BE2C (cell line): ENCODE measurements around the gene ZNF565.

Experiments
- DNase-seq: peaks from one replicate; pipeline ENCODE4 v3.0.0-alpha.2; 2020
- H3K27me3 ChIP-seq: fragments of 250-450 bp; sonication (Bioruptor Pico); 2 replicates; pipeline ENCODE4 v1.5.1; 2020; ENCODE audit warnings: mild to moderate bottlenecking
- H3K36me3 ChIP-seq: fragments of 250-450 bp; sonication (Bioruptor Pico); 2 replicates; pipeline ENCODE4 v1.5.1; 2020; ENCODE audit warnings: mild to moderate bottlenecking
- H3K4me1 ChIP-seq: fragments of 250-450 bp; sonication (Bioruptor Pico); 2 replicates; pipeline ENCODE4 v1.5.1; 2020
- H3K4me3 ChIP-seq: 2 replicates; pipeline ENCODE4 v1.5.1; 2011; ENCODE audit warnings: low read depth, low read length
- H3K9me3 ChIP-seq: fragments of 250-450 bp; sonication (Bioruptor Pico); 2 replicates; pipeline ENCODE4 v1.5.1; 2020
- TF ChIP-seq, protein P1 (sequence below): IDR thresholded peaks from 2 replicates; pipeline ENCODE4 v1.5.1; 2012; ENCODE audit warnings: mild to moderate bottlenecking, low read depth, low read length

The ZNF565 gene

DNA sequence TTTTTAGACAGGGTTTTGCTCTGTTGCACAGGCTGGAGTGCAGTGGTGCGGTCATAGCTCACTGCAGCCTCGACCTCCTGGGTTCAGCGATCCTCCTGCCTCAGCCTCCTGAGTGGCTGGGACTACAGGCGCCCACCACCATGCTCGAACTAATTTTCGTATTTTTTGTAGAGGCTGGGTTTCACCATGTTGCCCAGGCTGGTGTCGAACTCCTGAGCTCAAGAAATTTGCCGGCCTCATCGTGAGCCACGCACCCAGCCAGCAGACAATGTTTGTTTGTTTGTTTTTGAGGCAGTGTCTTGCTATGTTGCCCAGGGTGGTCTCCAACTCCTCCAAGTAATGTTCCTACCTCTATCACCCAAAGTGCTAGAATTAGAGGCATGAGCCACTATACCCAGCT is 61.3 kb downstream of the ZNF565 start:
- Histone ChIP-seq H3K9me3 (no peaks in the 10 kb centered on the region), H3K27me3 (no peaks in the 10 kb centered on the region), H3K36me3 (peaks cover 29% of the 10 kb centered on the region), H3K4me1 (no peaks in the 10 kb centered on the region; the same call in 1 of the 2 replicates), H3K4me3 (no peak overlapping the region)
- TF ChIP-seq, protein P1, sequence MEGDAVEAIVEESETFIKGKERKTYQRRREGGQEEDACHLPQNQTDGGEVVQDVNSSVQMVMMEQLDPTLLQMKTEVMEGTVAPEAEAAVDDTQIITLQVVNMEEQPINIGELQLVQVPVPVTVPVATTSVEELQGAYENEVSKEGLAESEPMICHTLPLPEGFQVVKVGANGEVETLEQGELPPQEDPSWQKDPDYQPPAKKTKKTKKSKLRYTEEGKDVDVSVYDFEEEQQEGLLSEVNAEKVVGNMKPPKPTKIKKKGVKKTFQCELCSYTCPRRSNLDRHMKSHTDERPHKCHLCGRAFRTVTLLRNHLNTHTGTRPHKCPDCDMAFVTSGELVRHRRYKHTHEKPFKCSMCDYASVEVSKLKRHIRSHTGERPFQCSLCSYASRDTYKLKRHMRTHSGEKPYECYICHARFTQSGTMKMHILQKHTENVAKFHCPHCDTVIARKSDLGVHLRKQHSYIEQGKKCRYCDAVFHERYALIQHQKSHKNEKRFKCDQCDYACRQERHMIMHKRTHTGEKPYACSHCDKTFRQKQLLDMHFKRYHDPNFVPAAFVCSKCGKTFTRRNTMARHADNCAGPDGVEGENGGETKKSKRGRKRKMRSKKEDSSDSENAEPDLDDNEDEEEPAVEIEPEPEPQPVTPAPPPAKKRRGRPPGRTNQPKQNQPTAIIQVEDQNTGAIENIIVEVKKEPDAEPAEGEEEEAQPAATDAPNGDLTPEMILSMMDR: no peak
- DNase-seq: no peak

DNA sequence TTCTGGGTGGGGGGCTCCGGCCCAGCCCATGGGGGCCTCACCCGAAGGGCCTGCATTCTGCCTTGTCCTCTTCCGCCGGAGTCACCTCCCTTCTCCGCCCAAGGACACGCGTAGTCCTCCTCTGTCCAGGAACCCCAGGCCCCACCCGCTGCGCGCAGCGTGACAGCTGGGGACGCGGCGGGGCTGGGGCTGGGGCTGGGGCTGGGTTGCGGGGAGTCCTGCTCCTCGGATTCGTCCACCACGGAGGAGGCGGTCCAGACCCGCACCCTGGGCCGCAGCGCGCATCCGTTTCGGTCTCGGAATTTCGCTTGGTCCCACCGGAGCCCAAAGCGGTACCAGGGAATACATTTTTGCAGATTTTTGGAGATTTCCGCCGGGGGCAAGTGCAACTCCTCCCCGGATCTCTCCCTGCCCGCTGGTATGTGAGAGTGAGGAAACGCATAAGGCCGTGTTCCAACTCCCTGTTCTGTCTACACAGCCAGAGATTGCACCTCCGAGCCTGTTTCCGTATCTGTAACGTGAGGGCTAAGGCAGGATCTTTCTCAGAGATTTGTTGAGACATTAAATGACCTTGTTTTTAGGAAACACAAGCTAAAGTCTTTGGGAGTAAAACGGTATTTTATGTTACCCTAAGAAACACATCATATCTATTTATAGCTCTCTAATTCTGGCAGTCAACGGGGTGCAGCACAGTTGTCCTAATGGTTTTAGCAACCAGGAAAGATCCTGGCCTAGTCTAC is 61.9 kb downstream of the ZNF565 start, which contains the start of gene COX7A1:
COX7A1 (minus strand) TSS at position 96 of the 740 bp plus-strand sequence; CDS start at position 56, 40 bp downstream.
- no peak for DNase-seq
- TF ChIP-seq, protein P1: no peak
- H3K36me3 ChIP-seq: peaks cover 29% of the 10 kb centered on the region
- no peak within 1 kb of the TSS for H3K4me3 ChIP-seq
- no peaks in the 10 kb centered on the region for H3K9me3 ChIP-seq
- H3K27me3 ChIP-seq: no peaks in the 10 kb centered on the region
- no peaks in the 10 kb centered on the region; the same call in 1 of the 2 replicates for H3K4me1 ChIP-seq

DNA sequence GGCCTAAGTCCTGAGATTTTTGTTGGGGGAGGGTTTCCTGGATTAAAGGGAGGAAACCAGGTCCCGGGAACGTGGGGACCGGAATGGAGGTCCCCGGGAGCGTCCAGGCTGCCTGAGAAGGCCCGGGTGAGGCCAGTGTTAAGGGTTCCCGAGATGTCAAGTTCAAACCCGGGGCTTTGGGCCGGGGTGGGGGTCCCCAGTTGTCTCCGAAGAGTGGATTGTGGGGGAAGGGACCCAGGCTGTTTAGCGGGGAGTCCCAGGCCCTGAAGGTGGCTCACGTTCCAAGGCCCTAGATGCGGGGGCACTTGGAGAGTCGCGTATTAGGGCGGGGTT is 62.5 kb downstream of the ZNF565 start:
- H3K36me3 ChIP-seq: peaks cover 33% of the 10 kb centered on the region
- H3K4me1 ChIP-seq: no peaks in the 10 kb centered on the region; the same call in 1 of the 2 replicates
- no peaks in the 10 kb centered on the region for H3K27me3 ChIP-seq
- no peaks in the 10 kb centered on the region for H3K9me3 ChIP-seq
- no peak for DNase-seq
- H3K4me3 ChIP-seq: no peak overlapping the region
- TF ChIP-seq, protein P1: no peak

DNA sequence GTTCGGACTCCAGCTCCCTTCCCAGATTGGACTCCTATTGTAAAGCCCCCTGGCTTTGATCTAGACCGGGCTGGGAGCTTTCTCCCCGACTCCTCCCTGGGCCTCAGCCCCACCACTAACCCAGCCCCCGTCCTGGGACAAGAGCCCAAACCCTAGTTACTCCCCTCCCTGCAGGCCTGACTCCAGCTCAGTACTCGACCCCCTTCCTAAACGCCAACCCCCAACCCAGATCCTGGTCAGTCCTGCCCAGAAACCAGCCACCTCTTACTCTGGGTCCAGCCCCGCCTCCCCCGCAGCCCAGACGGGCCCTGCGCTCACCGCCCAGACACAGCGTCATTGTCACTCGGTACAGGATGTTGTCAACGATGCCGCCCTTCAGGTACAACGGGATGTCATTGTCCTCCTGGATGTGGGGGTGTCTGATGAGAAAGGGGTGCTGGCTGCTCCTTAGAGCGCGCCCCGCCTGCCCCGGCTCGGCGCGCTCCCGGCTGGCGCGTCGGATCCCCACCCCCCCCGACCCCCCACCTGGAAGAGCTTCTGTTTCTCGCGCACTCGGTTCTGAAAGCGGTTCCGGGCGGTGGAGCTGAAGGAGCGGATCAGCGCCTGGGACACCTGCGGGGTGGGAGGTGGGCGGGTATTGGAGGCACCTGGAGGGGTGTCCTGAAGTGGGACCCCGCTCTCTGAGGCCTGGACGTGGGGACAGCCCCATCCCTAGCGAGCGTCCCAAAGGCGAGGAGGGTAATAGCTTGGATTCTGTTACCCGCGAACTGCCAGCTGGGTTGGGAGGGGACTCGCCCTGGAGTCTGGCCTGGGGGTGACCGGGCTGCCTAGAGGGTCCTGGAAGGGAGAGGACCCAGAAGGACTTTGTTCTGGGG is 63.1 kb downstream of the ZNF565 start:
- H3K4me3 ChIP-seq: no peak overlapping the region
- TF ChIP-seq, protein P1: no peak

DNA sequence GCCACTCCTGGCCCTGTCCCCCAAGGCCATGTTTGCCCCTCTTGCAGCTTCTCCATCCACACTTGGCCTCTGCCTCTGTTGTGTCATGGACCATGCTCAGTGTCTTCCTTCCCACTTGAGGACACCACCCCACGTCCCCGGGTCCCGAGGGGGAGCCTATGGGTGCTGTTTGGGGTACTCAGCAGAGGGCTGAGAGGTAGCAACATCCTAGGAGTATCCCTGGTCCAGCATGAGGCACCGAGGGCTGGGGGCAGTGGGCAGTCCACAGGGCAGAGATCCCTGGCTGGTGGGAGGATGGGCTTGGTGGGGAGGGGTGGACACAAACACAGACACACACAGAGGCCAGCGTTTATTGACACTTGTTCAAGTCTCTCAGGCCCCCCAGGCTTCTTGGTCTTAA is 63.9 kb downstream of the ZNF565 start:
- TF ChIP-seq, protein P1: no peak
- Histone ChIP-seq H3K4me1 (no peaks in the 10 kb centered on the region; the same call in 1 of the 2 replicates), H3K4me3 (no peak overlapping the region), H3K36me3 (peaks cover 47% of the 10 kb centered on the region), H3K27me3 (no peaks in the 10 kb centered on the region), H3K9me3 (no peaks in the 10 kb centered on the region)
- no peak for DNase-seq

More for the DNA sequence above, 63.1 kb downstream of the ZNF565 start:
- Histone ChIP-seq H3K36me3 (peaks cover 39% of the 10 kb centered on the region), H3K9me3 (no peaks in the 10 kb centered on the region), H3K4me1 (no peaks in the 10 kb centered on the region; the same call in 1 of the 2 replicates), H3K27me3 (no peaks in the 10 kb centered on the region)
- no peak for DNase-seq
